B cell (primary cell): ENCODE data around the gene PTPRE.

Experiments
- CTCF ChIP-seq: fragments of 200-600 bp; IDR thresholded peaks from one replicate; pipeline ENCODE4 v1.8.0; 2022; ENCODE audit warnings: antibody characterized with exemption, mild to moderate bottlenecking
- EZH2 ChIP-seq: IDR thresholded peaks from 2 replicates; pipeline ENCODE4 v1.6.1; 2012; ENCODE audit warnings: borderline replicate concordance, low read depth, mild to moderate bottlenecking, moderate library complexity, low read length; ENCODE audit not compliant: insufficient read depth, poor library complexity, severe bottlenecking

GRCh38 chr10:128084364-128084763 is 177.5 kb downstream of the PTPRE start:
- TF ChIP-seq CTCF = no peak
- TF ChIP-seq EZH2 = no peak
